B cell (primary cell): ENCODE measurements around the gene PDPR. TPM values are rescaled to one million over a fixed set of nuclear protein-coding genes. Genes with fewer than 3 reads are reported as not detected.
"Not testable (repeated sequence)": the region's sequence is repeated elsewhere in the genome, so short reads cannot be mapped to it uniquely, and the experiment has no call there.

ENCODE experiments used
- ATAC-seq: fragments of 200-7000 bp; cut with Tn5 transposase; one replicate; pipeline ENCODE4 v1.10.0; 2021; ENCODE audit warnings: low read depth, mild to moderate bottlenecking, moderate number of reproducible peaks, moderate library complexity
- CTCF ChIA-PET: fragments of 350-600 bp; sonication (Branson Sonifier 250); formaldehyde crosslinking; loops from one replicate; lab custom pipeline; 2021; ENCODE audit warnings: antibody characterized with exemption, inconsistent platforms; lab: Charles Lee
- POLR2A ChIA-PET: fragments of 350-600 bp; sonication (Branson Sonifier 250); formaldehyde crosslinking; loops from one replicate; lab custom pipeline; 2021; ENCODE audit warnings: antibody characterized with exemption; lab: Charles Lee
- DNase-seq: peaks from one replicate; pipeline ENCODE4 v3.0.0; 2013
- H2AFZ ChIP-seq: 2 replicates; pipeline ENCODE4 v1.6.1; 2012; ENCODE audit warnings: mild to moderate bottlenecking, low read depth, low read length; ENCODE audit not compliant: insufficient read depth, poor library complexity, severe bottlenecking
- H3K27ac ChIP-seq, 2 donors: 1 replicate in 1 of 2; 2 replicates in 1 of 2; pipeline ENCODE4 v1.5.1; 2012 to 2013; ENCODE audit warnings: low read length in 2 of 2, mild to moderate bottlenecking in 2 of 2, moderate library complexity in 1 of 2
- H3K27me3 ChIP-seq, 4 experiments: fragments of 200-600 bp in 1 of 4; sonication (generic) in 1 of 4; replicated peaks in 1 of 4; 1 replicate in 2 of 4; 2 replicates in 2 of 4; pipeline versions ENCODE4 v1.6.1 to v1.7.0; 2013 to 2016; ENCODE audit warnings: low read length in 3 of 4, mild to moderate bottlenecking in 2 of 4, mixed read lengths in 1 of 4, moderate library complexity in 1 of 4; ENCODE audit not compliant: insufficient read depth in 4 of 4, control insufficient read depth in 3 of 4; ENCODE audit errors: control extremely low read depth in 1 of 4
- H3K36me3 ChIP-seq, 2 experiments: replicated peaks in 1 of 2; 1 replicate in 1 of 2; 2 replicates in 1 of 2; pipeline versions ENCODE4 v1.6.1 to v1.7.1; 2013; ENCODE audit warnings: low read length in 1 of 2; ENCODE audit not compliant: insufficient read depth in 2 of 2, control insufficient read depth in 1 of 2; ENCODE audit errors: control extremely low read depth in 1 of 2, extremely low read depth in 1 of 2
- H3K4me1 ChIP-seq, 2 donors: fragments of 200-600 bp in 1 of 2; sonication (generic) in 1 of 2; 1 replicate in 1 of 2; 2 replicates in 1 of 2; pipeline versions ENCODE4 v1.5.1 to v1.6.1; 2013 to 2017; ENCODE audit warnings: low read length in 2 of 2; ENCODE audit not compliant: control insufficient read depth in 2 of 2, insufficient read depth in 2 of 2
- H3K4me2 ChIP-seq: replicated peaks from 2 replicates; pipeline ENCODE3; 2012; ENCODE audit warnings: mild to moderate bottlenecking, low read depth, low read length; ENCODE audit not compliant: poor library complexity, severe bottlenecking
- H3K4me3 ChIP-seq, 5 experiments: fragments of 200-600 bp in 1 of 5; sonication (generic) in 1 of 5; 1 replicate in 3 of 5; 2 replicates in 2 of 5; pipeline versions ENCODE4 v1.5.1 to v1.7.0; 2011 to 2016; ENCODE audit warnings: low read length in 4 of 5, mild to moderate bottlenecking in 4 of 5, low read depth in 2 of 5, control low read depth in 1 of 5, moderate library complexity in 1 of 5; ENCODE audit not compliant: insufficient read depth in 1 of 5; ENCODE audit errors: control extremely low read depth in 1 of 5, extremely low read depth in 1 of 5
- H3K79me2 ChIP-seq: fragments of 200-600 bp; sonication (generic); one replicate; pipeline ENCODE4 v1.6.0; 2016; ENCODE audit warnings: low read length; ENCODE audit not compliant: control insufficient read depth, insufficient read depth
- H3K9ac ChIP-seq: fragments of 200-600 bp; sonication (generic); 2 replicates; pipeline ENCODE4 v1.6.1; 2017; ENCODE audit warnings: mild to moderate bottlenecking, low read length, moderate library complexity
- H3K9me3 ChIP-seq, 3 donors: one replicate each; pipeline versions ENCODE4 v1.6.1 to v1.7.1; 2013; ENCODE audit warnings: low read length in 2 of 3; ENCODE audit not compliant: control insufficient read depth in 2 of 3, insufficient read depth in 1 of 3; ENCODE audit errors: control extremely low read depth in 1 of 3
- H4K20me1 ChIP-seq: 2 replicates; pipeline ENCODE4 v1.6.0; 2012; ENCODE audit warnings: mild to moderate bottlenecking, low read length; ENCODE audit not compliant: insufficient read depth, control insufficient read depth, poor library complexity, severe bottlenecking
- H3K27ac Mint-ChIP-seq: one replicate; pipeline ENCODE4 v1.8.0; 2021; ENCODE audit warnings: mixed read lengths
- H3K27me3 Mint-ChIP-seq: one replicate; pipeline ENCODE4 v1.8.0; 2021; ENCODE audit warnings: mixed read lengths
- H3K4me1 Mint-ChIP-seq: one replicate; pipeline ENCODE4 v1.8.0; 2021; ENCODE audit warnings: mixed read lengths
- H3K4me3 Mint-ChIP-seq: one replicate; pipeline ENCODE4 v1.8.0; 2021; ENCODE audit warnings: mixed read lengths
- H3K9me3 Mint-ChIP-seq: one replicate; pipeline ENCODE4 v1.8.0; 2022; ENCODE audit warnings: mixed read lengths; ENCODE audit not compliant: insufficient read depth
- WGBS: methylation state at CpG from one replicate; pipeline ENCODE4 v1.1.5; 2013; ENCODE audit warnings: missing lambda C conversion rate; ENCODE audit not compliant: insufficient coverage; 5-methylcytosine and 5-hydroxymethylcytosine counted together
- intact Hi-C: fragments of 100-400 bp; cut with micrococcal nuclease; formaldehyde crosslinking; loops from one replicate; pipeline ENCODE4 v1.10.0; 2022
- polyA plus RNA-seq: library from polyadenylated mRNA; depleted of rRNA; stranded (reverse); fragments of >200 nt; gene quantifications from 2 replicates; pipeline ENCODE4 v1.2.3, GENCODE V29; 2012
- total RNA-seq, 2 donors: library from RNA; stranded (reverse); fragments of 120-200 nt in 1 of 2; gene quantifications; 1 replicate in 1 of 2; 2 replicates in 1 of 2; pipeline versions ENCODE4 v1.2.3 to v1.2.4, GENCODE V29; 2013 to 2022

PDPR gene
- total and polyA plus RNA-seq, 2 donors (not counting 1 experiment from before 2014, with no cell fraction given): 14.7 to 28.3 TPM

- CTCF ChIA-PET, intact Hi-C loops, H3K9me3 Mint-ChIP-seq: not testable (repeated sequence)
These were observed 48.1 kb upstream of the PDPR start for GRCh38 chr16:70065746-70066658.

GRCh38 chr16:70066751-70067150, 47.4 kb upstream of the PDPR start:
- not testable (repeated sequence) for ATAC-seq
- H3K27ac Mint-ChIP-seq: peak overlapping the region; percentile 53

More at GRCh38 chr16:70065746-70066658, 48.1 kb upstream of the PDPR start:
- Histone ChIP-seq H3K4me1 (peaks cover 3 to 11% of the 10 kb centered on the region in 2 donors), H3K4me3 (peak overlapping the region; percentile 41 to 89 (median 60)), H2AFZ (peak overlapping the region; percentile 82), H3K9ac (peak overlapping the region; percentile 82), H3K27ac (peak overlapping the region; percentile 55 to 75), H3K4me2 (peak overlapping the region; percentile 60)
- H3K79me2 ChIP-seq, POLR2A ChIA-PET, H4K20me1 ChIP-seq, H3K9me3 ChIP-seq, H3K36me3 ChIP-seq, H3K27me3 Mint-ChIP-seq, H3K27me3 ChIP-seq: not testable (repeated sequence)
- Mint-ChIP-seq H3K27ac (peak overlapping the region; percentile 90), H3K4me1 (peaks cover 16% of the 10 kb centered on the region), H3K4me3 (peak overlapping the region; percentile 90)
- 1% methylated on average over 25 of the region's 62 CpGs for WGBS
- peak; percentile 92 for ATAC-seq
- peak; percentile 95 for DNase-seq

DNA sequence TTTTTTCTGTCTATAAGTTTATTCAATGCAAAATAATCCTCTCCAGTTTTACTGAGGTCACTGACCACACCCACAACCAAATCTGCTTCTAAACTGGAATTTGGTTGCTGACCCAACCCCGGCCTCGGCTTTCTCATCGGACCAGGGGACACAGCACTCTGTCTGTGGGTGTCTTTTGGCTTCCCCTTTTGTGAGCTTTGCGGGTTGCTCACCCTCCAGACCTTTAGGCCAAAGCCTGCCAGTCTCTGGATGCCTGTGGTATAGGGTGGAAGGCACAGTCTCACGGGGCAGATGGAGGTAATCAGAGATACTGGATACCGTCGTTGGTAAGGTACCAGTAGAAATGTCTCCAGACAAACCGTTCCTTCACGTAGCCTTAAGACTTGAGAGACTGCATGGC, 35.1 kb upstream of the PDPR start:
- CTCF ChIA-PET, H3K27ac ChIP-seq, H3K9me3 ChIP-seq, H3K27me3 ChIP-seq, H3K4me1 ChIP-seq, H3K4me3 ChIP-seq, H3K9ac ChIP-seq, POLR2A ChIA-PET, H3K27me3 Mint-ChIP-seq, H4K20me1 ChIP-seq, intact Hi-C loops, H3K9me3 Mint-ChIP-seq, H3K4me2 ChIP-seq, H3K27ac Mint-ChIP-seq, H3K4me3 Mint-ChIP-seq, ATAC-seq, H3K4me1 Mint-ChIP-seq, H3K79me2 ChIP-seq, H3K36me3 ChIP-seq, DNase-seq, H2AFZ ChIP-seq: not testable (repeated sequence)
- WGBS: 53% methylated on average over 5 of the region's 9 CpGs

More at GRCh38 chr16:70066751-70067150, 47.4 kb upstream of the PDPR start:
- H2AFZ ChIP-seq, H3K9me3 Mint-ChIP-seq, H3K4me2 ChIP-seq, H3K79me2 ChIP-seq, H3K9me3 ChIP-seq, H3K27me3 Mint-ChIP-seq, H4K20me1 ChIP-seq, CTCF ChIA-PET, intact Hi-C loops, H3K27me3 ChIP-seq, POLR2A ChIA-PET, H3K27ac ChIP-seq, H3K9ac ChIP-seq, H3K36me3 ChIP-seq: not testable (repeated sequence)
- peak; percentile 13 for DNase-seq
- Histone ChIP-seq H3K4me1 (peaks cover 3 to 11% of the 10 kb centered on the region in 2 donors), H3K4me3 (peak overlapping the region in 1 of 5 experiments; percentile 54)
- WGBS: no CpG with 5 or more reads among the region's 14 CpGs
- Mint-ChIP-seq H3K4me3 (peak overlapping the region; percentile 77), H3K4me1 (peaks cover 16% of the 10 kb centered on the region)

GRCh38 chr16:70081219-70081618, 32.9 kb upstream of the PDPR start:
- H3K4me1 Mint-ChIP-seq, H3K79me2 ChIP-seq, intact Hi-C loops, H3K4me3 Mint-ChIP-seq, H3K27me3 ChIP-seq, H4K20me1 ChIP-seq, H2AFZ ChIP-seq, H3K27me3 Mint-ChIP-seq, H3K9me3 ChIP-seq, H3K4me2 ChIP-seq, H3K36me3 ChIP-seq, POLR2A ChIA-PET, ATAC-seq, CTCF ChIA-PET, H3K9me3 Mint-ChIP-seq, H3K4me3 ChIP-seq, H3K27ac ChIP-seq, H3K9ac ChIP-seq, DNase-seq, H3K27ac Mint-ChIP-seq, H3K4me1 ChIP-seq: not testable (repeated sequence)
- no CpG with 5 or more reads among the region's 7 CpGs for WGBS
